Mucosa of descending colon (tissue), 3 donors: ENCODE measurements around the gene CPNE5. TPM values are rescaled to one million over a fixed set of nuclear protein-coding genes. Genes with fewer than 3 reads are reported as not detected.
A peak's percentile ranks its signal among the peaks of the same experiment; 100 is the strongest.

Source experiments
- ATAC-seq: fragments of 200-7000 bp; cut with Tn5 transposase; one replicate; pipeline ENCODE4 v1.9.1; 2020; ENCODE audit warnings: mild to moderate bottlenecking, moderate library complexity
- DNase-seq, 3 donors: peaks; one replicate each; pipeline ENCODE4 v3.0.0-alpha.2; 2020
- H3K36me3 ChIP-seq: fragments of 200-600 bp; one replicate; pipeline ENCODE4 v1.8.0; 2021; ENCODE audit warnings: low read depth, mild to moderate bottlenecking
- H3K4me1 ChIP-seq: fragments of 200-600 bp; one replicate; pipeline ENCODE4 v1.8.0; 2021; ENCODE audit warnings: low read depth, mild to moderate bottlenecking
- H3K4me3 ChIP-seq: fragments of 200-600 bp; one replicate; pipeline ENCODE4 v1.8.0; 2021; ENCODE audit warnings: mild to moderate bottlenecking
- H3K9me3 ChIP-seq: fragments of 200-600 bp; one replicate; pipeline ENCODE4 v1.8.0; 2021; ENCODE audit warnings: mild to moderate bottlenecking
- intact Hi-C, 2 donors: fragments of 100-400 bp; cut with DNase I in 1 of 2; cut with micrococcal nuclease in 1 of 2; formaldehyde crosslinking; loops; one replicate each; pipeline versions ENCODE4 v1.11.0 to v1.11.1; 2022; cut with DNase I, micrococcal nuclease
- total RNA-seq, 3 donors: library from RNA; stranded (reverse); fragmentation: NEBNext Ultra II Directional in 2 of 3; extraction: Animal tissue kit (Norgen Biotek cat#: 25700) in 2 of 3; gene quantifications; one replicate each; pipeline versions ENCODE4 v1.2.1 to v1.2.4, GENCODE V29; 2021 to 2023
- TF ChIP-seq, protein P1 (sequence below): fragments of 200-600 bp; IDR thresholded peaks from one replicate; pipeline ENCODE4 v1.8.0; 2022; ENCODE audit warnings: antibody characterized with exemption, mild to moderate bottlenecking
- donor health status: DM: no; HTN: no; CAD: no; lungs with moderate emphysema.
- donor health status: DM: no; HTN: no; CAD: no.
- donor health status: DM: no; HTN: yes; CAD: no.

CPNE5 gene
- total RNA-seq, 3 donors from 2014 or later: 4.7 to 15.2 (median 6.1) TPM

DNA sequence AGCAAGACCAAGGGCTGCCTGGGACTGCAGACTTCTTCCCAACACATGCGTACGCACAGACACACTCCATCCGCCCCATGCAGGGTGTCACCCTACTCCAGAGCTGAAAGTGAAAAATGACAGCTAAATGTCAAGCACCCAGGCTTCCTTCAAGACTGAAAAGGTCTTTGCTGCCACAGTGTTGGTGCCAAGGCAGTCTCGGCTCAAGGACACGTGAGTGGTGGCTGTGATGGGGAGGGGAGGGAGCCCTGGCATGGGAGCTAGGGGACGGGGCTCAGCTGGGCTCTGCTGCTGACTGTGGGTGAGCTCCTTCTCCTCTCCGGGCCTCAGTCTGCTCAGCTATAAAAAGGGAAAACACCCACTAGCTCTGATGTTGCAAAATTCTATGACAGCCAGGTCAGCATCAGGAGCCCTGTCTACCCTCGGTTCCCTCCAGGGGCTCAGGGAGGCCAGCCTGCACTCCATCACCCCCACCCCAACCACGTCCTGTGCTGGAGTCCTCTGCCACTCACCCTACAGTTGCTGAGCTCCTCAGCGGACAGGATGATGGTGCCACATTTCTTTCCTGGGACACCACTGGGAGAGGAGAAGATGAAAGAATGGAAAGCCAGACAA lies 47.6 kb downstream of the CPNE5 start:
- TF ChIP-seq, protein P1, sequence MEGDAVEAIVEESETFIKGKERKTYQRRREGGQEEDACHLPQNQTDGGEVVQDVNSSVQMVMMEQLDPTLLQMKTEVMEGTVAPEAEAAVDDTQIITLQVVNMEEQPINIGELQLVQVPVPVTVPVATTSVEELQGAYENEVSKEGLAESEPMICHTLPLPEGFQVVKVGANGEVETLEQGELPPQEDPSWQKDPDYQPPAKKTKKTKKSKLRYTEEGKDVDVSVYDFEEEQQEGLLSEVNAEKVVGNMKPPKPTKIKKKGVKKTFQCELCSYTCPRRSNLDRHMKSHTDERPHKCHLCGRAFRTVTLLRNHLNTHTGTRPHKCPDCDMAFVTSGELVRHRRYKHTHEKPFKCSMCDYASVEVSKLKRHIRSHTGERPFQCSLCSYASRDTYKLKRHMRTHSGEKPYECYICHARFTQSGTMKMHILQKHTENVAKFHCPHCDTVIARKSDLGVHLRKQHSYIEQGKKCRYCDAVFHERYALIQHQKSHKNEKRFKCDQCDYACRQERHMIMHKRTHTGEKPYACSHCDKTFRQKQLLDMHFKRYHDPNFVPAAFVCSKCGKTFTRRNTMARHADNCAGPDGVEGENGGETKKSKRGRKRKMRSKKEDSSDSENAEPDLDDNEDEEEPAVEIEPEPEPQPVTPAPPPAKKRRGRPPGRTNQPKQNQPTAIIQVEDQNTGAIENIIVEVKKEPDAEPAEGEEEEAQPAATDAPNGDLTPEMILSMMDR: no peak
- H3K4me1 ChIP-seq: no peaks in the 10 kb centered on the region
- DNase-seq: no peak

DNA sequence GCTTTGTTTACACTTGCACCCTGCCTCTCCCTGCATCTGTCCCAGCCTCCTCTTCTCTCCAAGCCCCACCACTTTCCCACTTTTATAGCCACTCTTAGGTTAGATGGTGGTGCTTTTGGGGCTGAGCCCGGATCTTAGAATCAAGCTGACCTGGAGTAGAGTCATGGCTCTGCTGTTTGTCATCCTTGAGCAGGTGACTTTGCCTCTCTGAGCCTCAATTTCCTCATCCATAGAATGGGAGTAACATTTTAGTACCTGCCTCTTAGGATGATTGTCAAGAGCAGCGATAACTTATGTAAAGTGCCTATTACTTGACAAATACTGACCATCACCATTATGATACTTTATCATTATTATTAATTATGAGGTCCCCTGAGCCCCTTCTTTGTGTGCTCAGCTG lies 48.2 kb downstream of the CPNE5 start:
- TF ChIP-seq, protein P1: no peak
- no peak for DNase-seq
- H3K4me3 ChIP-seq: no peak overlapping the region
- no peaks in the 10 kb centered on the region for H3K4me1 ChIP-seq
- H3K36me3 ChIP-seq: no peaks in the 10 kb centered on the region
- H3K9me3 ChIP-seq: no peaks in the 10 kb centered on the region
- ATAC-seq: no peak
- intact Hi-C loops: no loop called here

More for the DNA sequence above, 47.6 kb downstream of the CPNE5 start:
- H3K36me3 ChIP-seq: no peaks in the 10 kb centered on the region
- H3K9me3 ChIP-seq: no peaks in the 10 kb centered on the region
- H3K4me3 ChIP-seq: no peak overlapping the region
- no peak for ATAC-seq
- intact Hi-C loops: no loop called here

DNA sequence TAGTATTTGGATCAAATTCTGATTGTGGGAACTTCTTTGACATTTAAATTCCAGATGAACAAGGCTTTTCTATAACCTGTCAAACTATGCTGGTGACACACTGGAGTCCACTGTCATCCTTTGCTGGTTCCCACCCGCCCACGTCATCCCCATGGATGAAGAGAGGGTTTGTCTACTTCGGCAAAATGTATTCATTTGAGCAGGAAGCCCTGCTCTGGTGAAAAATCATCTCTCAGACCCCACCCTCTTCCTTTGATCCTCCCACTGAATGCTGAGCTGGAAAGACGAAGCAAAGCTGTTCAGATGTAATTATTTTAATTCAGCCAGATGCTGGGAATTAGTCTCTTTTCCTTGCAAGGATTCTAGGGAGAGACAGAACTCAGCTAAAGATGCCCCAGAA lies 50.5 kb downstream of the CPNE5 start:
- TF ChIP-seq, protein P1: no peak
- no peaks in the 10 kb centered on the region for H3K9me3 ChIP-seq
- no peaks in the 10 kb centered on the region for H3K36me3 ChIP-seq
- no peaks in the 10 kb centered on the region for H3K4me1 ChIP-seq
- DNase-seq (no peak), ATAC-seq (peak; percentile 10)
- intact Hi-C loops: no loop called here
- H3K4me3 ChIP-seq: no peak overlapping the region

DNA sequence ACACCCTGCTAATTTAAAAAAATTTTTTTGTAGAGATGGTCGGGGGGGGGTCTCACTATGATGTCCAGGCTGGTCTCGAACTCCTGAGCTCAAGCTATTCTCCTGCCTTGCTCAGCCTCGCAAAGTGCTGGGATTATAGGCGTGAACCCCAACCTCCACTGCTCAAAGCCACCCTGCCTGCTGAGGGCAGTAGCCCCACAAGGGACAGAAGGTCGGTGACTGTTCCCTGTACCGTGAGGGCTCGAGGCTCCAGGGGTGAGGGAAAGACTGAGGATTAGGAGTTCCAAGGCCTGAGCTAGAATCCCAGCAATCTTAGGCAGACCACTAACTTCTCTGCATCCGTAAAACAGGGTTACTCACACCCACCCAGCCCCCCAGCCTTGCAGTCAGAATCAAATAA lies 51.1 kb downstream of the CPNE5 start:
- ATAC-seq (peak; percentile 23), DNase-seq (peak in 1 of 3 donors; percentile 17)
- no peaks in the 10 kb centered on the region for H3K4me1 ChIP-seq
- no peak overlapping the region for H3K4me3 ChIP-seq
- no peaks in the 10 kb centered on the region for H3K36me3 ChIP-seq
- TF ChIP-seq, protein P1: no peak
- no peaks in the 10 kb centered on the region for H3K9me3 ChIP-seq
- intact Hi-C loops: no loop called here

DNA sequence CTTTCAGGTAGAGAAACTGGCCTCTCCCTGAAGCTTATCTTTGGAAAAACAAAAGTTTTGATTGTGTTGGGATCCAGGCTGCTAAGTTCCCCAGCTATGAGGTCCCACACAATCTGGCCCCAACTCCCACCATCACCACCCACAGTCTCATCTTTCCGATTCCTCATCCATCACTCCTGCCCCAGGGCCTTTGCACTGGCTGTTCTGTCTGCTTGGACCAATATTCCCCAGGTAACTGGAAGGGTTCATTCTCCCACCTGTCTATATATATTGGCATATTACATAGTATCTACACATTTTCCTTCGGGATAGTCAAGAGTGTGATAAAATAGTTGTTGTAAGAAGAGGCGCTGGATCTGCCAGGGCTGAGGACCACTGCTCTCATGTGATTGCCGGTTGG lies 52.0 kb downstream of the CPNE5 start:
- DNase-seq: no peak
- H3K9me3 ChIP-seq: no peaks in the 10 kb centered on the region
- intact Hi-C loops: no loop called here
- H3K36me3 ChIP-seq: no peaks in the 10 kb centered on the region
- H3K4me3 ChIP-seq: no peak overlapping the region
- no peaks in the 10 kb centered on the region for H3K4me1 ChIP-seq
- TF ChIP-seq, protein P1: no peak
- no peak for ATAC-seq
